Vagina (tissue), 2 donors: ENCODE measurements around the gene ERCC4. TPM values are rescaled to one million over a fixed set of nuclear protein-coding genes. Genes with fewer than 3 reads are reported as not detected.

Experiments used
- DNase-seq, 2 donors: peaks; one replicate each; pipeline ENCODE4 v3.0.0-alpha.2; 2017; ENCODE audit errors: extremely low spot score in 2 of 2
- H3K27ac ChIP-seq: fragments of 200-600 bp; sonication (generic); one replicate; pipeline ENCODE4 v1.5.1; 2019
- H3K27me3 ChIP-seq: fragments of 200-600 bp; sonication (generic); one replicate; pipeline ENCODE4 v1.5.1; 2019
- H3K36me3 ChIP-seq, 2 donors: fragments of 200-600 bp; sonication (generic); one replicate each; pipeline ENCODE4 v1.5.1; 2017 to 2019
- H3K4me1 ChIP-seq: fragments of 200-600 bp; sonication (generic); one replicate; pipeline ENCODE4 v1.5.1; 2019
- H3K4me3 ChIP-seq, 2 donors: fragments of 200-600 bp; sonication (generic); 1 replicate in 1 of 2; 2 replicates in 1 of 2; pipeline ENCODE4 v1.5.1; 2016 to 2019
- H3K9me3 ChIP-seq: fragments of 200-600 bp; sonication (generic); one replicate; pipeline ENCODE4 v1.5.1; 2019
- POLR2A ChIP-seq, 2 donors: fragments of 450-650 bp; IDR thresholded peaks; one replicate each; pipeline ENCODE4 v1.6.1; 2017; ENCODE audit warnings: antibody characterized with exemption in 2 of 2, mild to moderate bottlenecking in 2 of 2, moderate library complexity in 2 of 2
- POLR2AphosphoS5 ChIP-seq, 2 donors: sonication (generic); formaldehyde crosslinking; IDR thresholded peaks; one replicate each; pipeline ENCODE4 v1.9.0; 2017; ENCODE audit warnings: antibody characterized with exemption in 2 of 2, mild to moderate bottlenecking in 2 of 2, low read depth in 1 of 2; ENCODE audit not compliant: insufficient read depth in 1 of 2
- intact Hi-C: fragments of 100-400 bp; cut with DNase I; formaldehyde crosslinking; loops from one replicate; pipeline ENCODE4 v1.15.1; 2023
- total RNA-seq: library from RNA; depleted of rRNA; stranded (reverse); fragments of >200 nt; gene quantifications from one replicate; pipeline ENCODE4 v1.2.3, GENCODE V29; 2016
- TF ChIP-seq, protein P1 (sequence below), 3 experiments: fragments of 450-650 bp in 2 of 3; fragments of 200-600 bp in 1 of 3; sonication (generic) in 1 of 3; IDR thresholded peaks; one replicate each; pipeline ENCODE4 v1.5.1; 2017 to 2019; ENCODE audit warnings: antibody characterized with exemption in 3 of 3, mild to moderate bottlenecking in 2 of 3, moderate library complexity in 2 of 3

Gene ERCC4
- total RNA-seq, 1 donor from 2014 or later, result 8.6 TPM

DNA sequence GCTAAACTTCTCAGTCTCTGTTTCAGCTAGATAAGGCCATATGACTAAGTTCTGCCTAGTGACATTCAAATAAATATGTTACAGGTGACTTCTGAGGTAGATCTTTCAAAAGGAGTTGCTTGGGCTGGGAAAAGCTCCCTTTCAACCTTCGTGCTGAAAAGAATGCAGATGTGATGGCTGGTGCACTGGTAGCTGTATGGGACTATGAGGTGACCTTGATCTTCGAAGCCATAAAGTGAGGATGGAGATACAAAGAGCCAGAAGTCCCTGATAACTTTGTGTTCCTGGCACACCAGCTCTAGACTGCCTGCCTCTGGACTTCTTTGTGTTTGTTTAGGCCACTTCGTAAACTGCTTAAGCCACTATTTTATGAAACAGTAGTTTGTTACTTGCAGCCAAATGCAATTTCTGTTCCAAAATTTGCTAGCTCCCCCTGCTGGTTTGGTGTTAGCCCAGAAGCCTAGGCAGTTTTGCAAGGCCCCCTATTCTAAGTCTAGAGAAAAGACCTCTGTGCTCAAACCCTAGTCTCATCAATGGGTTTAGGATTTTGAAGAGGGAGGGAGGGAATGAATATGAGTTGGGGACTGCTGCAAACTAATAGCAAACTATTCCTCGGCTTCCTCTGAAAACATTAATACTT, 23.3 kb upstream of the ERCC4 start:
- H3K9me3 ChIP-seq, result no peaks in the 10 kb centered on the region
- no peak for TF ChIP-seq POLR2AphosphoS5 (IDR thresholded peaks at IDR 0.05; ENCODE audit: insufficient read depth in 1 of 2, low read depth in 1 of 2)
- H3K27ac ChIP-seq, result no peak overlapping the region
- H3K4me3 ChIP-seq, result no peak overlapping the region
- H3K27me3 ChIP-seq, result no peaks in the 10 kb centered on the region
- DNase-seq, result no peak
- H3K4me1 ChIP-seq, result no peaks in the 10 kb centered on the region
- intact Hi-C loops, result no loop called here
- H3K36me3 ChIP-seq, result no peaks in the 10 kb centered on the region

GRCh38 chr16:13897806-13898205, 22.1 kb upstream of the ERCC4 start:
- DNase-seq, result no peak
- H3K9me3 ChIP-seq, result no peaks in the 10 kb centered on the region
- H3K4me1 ChIP-seq, result peaks cover 3% of the 10 kb centered on the region
- no peak overlapping the region for H3K27ac ChIP-seq
- TF ChIP-seq POLR2AphosphoS5 (IDR thresholded peaks at IDR 0.05; ENCODE audit: insufficient read depth in 1 of 2, low read depth in 1 of 2) (no peak), POLR2A (IDR thresholded peaks at IDR 0.05) (no peak)
- TF ChIP-seq, protein P1, sequence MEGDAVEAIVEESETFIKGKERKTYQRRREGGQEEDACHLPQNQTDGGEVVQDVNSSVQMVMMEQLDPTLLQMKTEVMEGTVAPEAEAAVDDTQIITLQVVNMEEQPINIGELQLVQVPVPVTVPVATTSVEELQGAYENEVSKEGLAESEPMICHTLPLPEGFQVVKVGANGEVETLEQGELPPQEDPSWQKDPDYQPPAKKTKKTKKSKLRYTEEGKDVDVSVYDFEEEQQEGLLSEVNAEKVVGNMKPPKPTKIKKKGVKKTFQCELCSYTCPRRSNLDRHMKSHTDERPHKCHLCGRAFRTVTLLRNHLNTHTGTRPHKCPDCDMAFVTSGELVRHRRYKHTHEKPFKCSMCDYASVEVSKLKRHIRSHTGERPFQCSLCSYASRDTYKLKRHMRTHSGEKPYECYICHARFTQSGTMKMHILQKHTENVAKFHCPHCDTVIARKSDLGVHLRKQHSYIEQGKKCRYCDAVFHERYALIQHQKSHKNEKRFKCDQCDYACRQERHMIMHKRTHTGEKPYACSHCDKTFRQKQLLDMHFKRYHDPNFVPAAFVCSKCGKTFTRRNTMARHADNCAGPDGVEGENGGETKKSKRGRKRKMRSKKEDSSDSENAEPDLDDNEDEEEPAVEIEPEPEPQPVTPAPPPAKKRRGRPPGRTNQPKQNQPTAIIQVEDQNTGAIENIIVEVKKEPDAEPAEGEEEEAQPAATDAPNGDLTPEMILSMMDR (IDR thresholded peaks at IDR 0.05), result no peak
- H3K27me3 ChIP-seq, result no peaks in the 10 kb centered on the region
- intact Hi-C loops, result no loop called here
- H3K36me3 ChIP-seq, result no peaks in the 10 kb centered on the region
- no peak overlapping the region for H3K4me3 ChIP-seq

- TF ChIP-seq POLR2AphosphoS5 (IDR thresholded peaks at IDR 0.05; ENCODE audit: insufficient read depth in 1 of 2, low read depth in 1 of 2) (no peak), POLR2A (IDR thresholded peaks at IDR 0.05) (no peak)
- TF ChIP-seq, protein P1 (IDR thresholded peaks at IDR 0.05), result no peak
- H3K9me3 ChIP-seq, result no peaks in the 10 kb centered on the region
Measured at GRCh38 chr16:13898233-13898632, 21.7 kb upstream of the ERCC4 start.

DNA sequence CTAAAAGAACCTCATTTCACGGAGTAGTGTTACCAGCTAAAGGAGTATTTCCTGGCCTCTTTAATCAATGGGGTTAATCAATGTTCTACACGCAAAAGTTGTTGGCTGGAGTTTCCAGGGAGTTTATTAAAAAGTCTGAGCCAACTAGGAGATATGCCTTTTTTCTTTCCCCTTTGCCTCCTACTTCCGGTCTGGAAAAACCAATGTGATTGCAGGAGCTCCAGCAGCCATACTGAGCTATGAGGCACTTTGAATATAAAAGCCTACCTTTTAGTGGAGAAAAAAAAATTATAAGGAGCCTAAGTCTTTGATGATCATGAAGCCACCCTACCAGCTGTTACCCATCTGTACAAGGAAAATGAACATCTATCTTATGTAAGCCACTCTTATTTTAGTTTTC, 17.9 kb upstream of the ERCC4 start:
- no peak for TF ChIP-seq POLR2AphosphoS5 (IDR thresholded peaks at IDR 0.05; ENCODE audit: insufficient read depth in 1 of 2, low read depth in 1 of 2)
- TF ChIP-seq, protein P1 (IDR thresholded peaks at IDR 0.05), result no peak
- no peak for TF ChIP-seq POLR2A (IDR thresholded peaks at IDR 0.05)
- Histone ChIP-seq H3K4me1 (peaks cover 9% of the 10 kb centered on the region), H3K27me3 (no peaks in the 10 kb centered on the region), H3K9me3 (no peaks in the 10 kb centered on the region), H3K36me3 (no peaks in the 10 kb centered on the region), H3K27ac (no peak overlapping the region), H3K4me3 (no peak overlapping the region)
- no peak for DNase-seq
- intact Hi-C loops, result no loop called here

More at GRCh38 chr16:13898233-13898632, 21.7 kb upstream of the ERCC4 start:
- Histone ChIP-seq H3K27ac (no peak overlapping the region), H3K27me3 (no peaks in the 10 kb centered on the region), H3K4me3 (no peak overlapping the region), H3K4me1 (peaks cover 7% of the 10 kb centered on the region), H3K36me3 (no peaks in the 10 kb centered on the region)
- DNase-seq, result no peak
- intact Hi-C loops, result no loop called here

DNA sequence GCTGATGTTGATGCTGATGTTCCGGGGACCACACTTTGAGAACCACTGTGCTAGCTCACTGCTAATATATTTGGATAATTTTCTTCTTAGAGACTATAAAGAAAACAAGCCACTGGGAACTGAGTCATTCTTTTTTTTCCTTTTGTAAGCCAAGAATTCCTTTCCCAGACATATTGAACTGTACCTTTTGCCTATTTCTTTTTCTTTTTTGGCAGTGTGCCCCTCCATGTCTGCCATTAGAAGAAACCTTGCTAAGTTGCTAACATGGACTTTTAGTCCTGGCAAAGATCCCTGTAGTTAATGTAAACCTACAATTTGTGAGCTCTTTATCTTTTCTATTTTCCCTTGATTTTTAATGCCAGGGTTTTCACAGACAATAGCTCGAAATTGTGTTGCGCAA, 17.3 kb upstream of the ERCC4 start:
- no peak overlapping the region for H3K4me3 ChIP-seq
- TF ChIP-seq, protein P1 (IDR thresholded peaks at IDR 0.05), result no peak
- TF ChIP-seq POLR2AphosphoS5 (IDR thresholded peaks at IDR 0.05; ENCODE audit: insufficient read depth in 1 of 2, low read depth in 1 of 2) (no peak), POLR2A (IDR thresholded peaks at IDR 0.05) (no peak)
- peaks cover 9% of the 10 kb centered on the region for H3K4me1 ChIP-seq
- H3K36me3 ChIP-seq, result no peaks in the 10 kb centered on the region
- H3K27me3 ChIP-seq, result no peaks in the 10 kb centered on the region
- DNase-seq, result no peak
- no peak overlapping the region for H3K27ac ChIP-seq
- intact Hi-C loops, result no loop called here
- H3K9me3 ChIP-seq, result no peaks in the 10 kb centered on the region
